AG04450 (cell line): ENCODE measurements around the gene CFAP46. TPM values are rescaled to one million over a fixed set of nuclear protein-coding genes. Genes with fewer than 3 reads are reported as not detected.
"Not testable (repeated sequence)": the region's sequence is repeated elsewhere in the genome, so short reads cannot be mapped to it uniquely, and the experiment has no call there.

Experiments
- CTCF ChIA-PET: fragments of 300-600, 350-600 bp; formaldehyde crosslinking; extraction: SDS; loops from one replicate; lab custom pipeline; 2022; ENCODE audit warnings: antibody characterized with exemption, inconsistent platforms; lab: Charles Lee
- POLR2A ChIA-PET: fragments of 350-600 bp; formaldehyde crosslinking; extraction: SDS; loops from one replicate; lab custom pipeline; 2021; ENCODE audit warnings: antibody characterized with exemption, inconsistent platforms; lab: Yijun Ruan, JAX
- DNase-seq: peaks from one replicate; pipeline ENCODE4 v3.0.0-alpha.2; 2011; ENCODE audit warnings: low read depth, low spot score
- H3K27ac ChIP-seq: one replicate; pipeline ENCODE4 v1.5.1; 2012; ENCODE audit warnings: low read depth, low read length, control low read depth
- H3K27me3 ChIP-seq: one replicate; pipeline ENCODE4 v1.6.0; 2012; ENCODE audit warnings: low read length; ENCODE audit not compliant: control insufficient read depth, insufficient read depth
- H3K4me3 ChIP-seq: 2 replicates; pipeline ENCODE4 v1.5.1; 2011; ENCODE audit warnings: mild to moderate bottlenecking, low read depth, low read length, control low read depth
- H3K9me3 ChIP-seq: 2 replicates; pipeline ENCODE4 v1.5.1; 2012; ENCODE audit warnings: low read length; ENCODE audit not compliant: control insufficient read depth, insufficient read depth
- CTCF ChIP-seq: IDR thresholded peaks from 2 replicates; pipeline ENCODE4 v1.5.1; 2011; ENCODE audit warnings: low read depth, low read length, control low read depth, inconsistent platforms
- polyA plus RNA-seq: library from polyadenylated mRNA; depleted of rRNA; stranded (reverse); fragments of >200 nt; gene quantifications from 2 replicates; pipeline ENCODE4 v1.2.3, GENCODE V29; 2011

CFAP46 gene
- polyA plus RNA-seq, 1 experiment, result 2.7 TPM

GRCh38 chr10:132906106-132906505, 36.3 kb downstream of the CFAP46 start:
- peaks cover 41% of the 10 kb centered on the region; the same call in 1 of the 2 replicates for H3K9me3 ChIP-seq
- DNase-seq, result no peak
- CTCF ChIA-PET, result no interaction called here
- POLR2A ChIA-PET, result no interaction called here
- H3K27me3 ChIP-seq, result peaks cover 7% of the 10 kb centered on the region
- no peak for TF ChIP-seq CTCF
- H3K27ac ChIP-seq, result no peak overlapping the region
- no peak overlapping the region for H3K4me3 ChIP-seq

GRCh38 chr10:132905661-132906060, 36.7 kb downstream of the CFAP46 start:
- CTCF ChIA-PET, result interaction anchor here (0.7 kb wide), 1 partner anchor 402 kb away, joined by 7 read pairs; no protein-coding TSS in a partner anchor
- POLR2A ChIA-PET, result no interaction called here
- Histone ChIP-seq H3K4me3 (no peak overlapping the region), H3K27ac (no peak overlapping the region), H3K27me3 (peaks cover 7% of the 10 kb centered on the region), H3K9me3 (peaks cover 41% of the 10 kb centered on the region; the same call in 1 of the 2 replicates)
- no peak for DNase-seq
- TF ChIP-seq CTCF, result no peak

GRCh38 chr10:132904814-132905649, 37.3 kb downstream of the CFAP46 start:
- H3K27ac ChIP-seq, result no peak overlapping the region
- peaks cover 39% of the 10 kb centered on the region; the same call in 1 of the 2 replicates for H3K9me3 ChIP-seq
- no peak for TF ChIP-seq CTCF
- CTCF ChIA-PET, result interaction anchor here (0.6 to 1.8 kb wide), 8 partner anchors 11 to 422 kb away, joined by 3 to 7 read pairs (median 3); no protein-coding TSS in a partner anchor
- no peak overlapping the region for H3K4me3 ChIP-seq
- POLR2A ChIA-PET, result no interaction called here
- DNase-seq, result no peak
- H3K27me3 ChIP-seq, result peaks cover 9% of the 10 kb centered on the region

- H3K27ac ChIP-seq, result no peak overlapping the region
- POLR2A ChIA-PET, result no interaction called here
- peaks cover 9% of the 10 kb centered on the region for H3K27me3 ChIP-seq
- peaks cover 31% of the 10 kb centered on the region; the same call in 1 of the 2 replicates for H3K9me3 ChIP-seq
- CTCF ChIA-PET, result interaction anchor here (0.6 to 1.8 kb wide), 10 partner anchors 11 to 425 kb away, joined by 3 to 6 read pairs (median 3); no protein-coding TSS in a partner anchor
- no peak overlapping the region for H3K4me3 ChIP-seq
- no peak for DNase-seq
- peak; percentile 83 for TF ChIP-seq CTCF
Observed at GRCh38 chr10:132904181-132904813, 38.1 kb downstream of the CFAP46 start.

- H3K4me3 ChIP-seq, H3K27ac ChIP-seq, DNase-seq, H3K27me3 ChIP-seq, POLR2A ChIA-PET: not testable (repeated sequence)
- peaks cover 19% of the 10 kb centered on the region; the same call in 1 of the 2 replicates for H3K9me3 ChIP-seq
- CTCF ChIA-PET, result interaction anchor here (1.0 to 1.8 kb wide), 3 partner anchors 240 to 427 kb away, joined by 3 to 4 read pairs (median 4); no protein-coding TSS in a partner anchor
Observed at GRCh38 chr10:132902656-132903575, 39.5 kb downstream of the CFAP46 start.
